Heart right ventricle (tissue), 16 donors: Measurements from ENCODE around the gene NOXO1. TPM values are rescaled to one million over a fixed set of nuclear protein-coding genes. Genes with fewer than 3 reads are reported as not detected.

ENCODE experiments used
- ATAC-seq, 8 donors: fragments of 200-7000 bp; cut with Tn5 transposase; one replicate each; pipeline ENCODE4 v1.9.1; 2020; ENCODE audit warnings: mild to moderate bottlenecking in 8 of 8, moderate library complexity in 8 of 8, moderate number of reproducible peaks in 1 of 8
- DNase-seq, 2 donors: peaks; one replicate each; pipeline ENCODE4 v3.0.0-alpha.2; 2020
- H3K27ac ChIP-seq, 10 donors: fragments of 200-600 bp; sonication (generic) in 2 of 10; one replicate each; pipeline versions ENCODE4 v1.5.0 to v1.8.0; 2020 to 2022; ENCODE audit warnings: mild to moderate bottlenecking in 3 of 10
- H3K27me3 ChIP-seq, 7 donors: fragments of 200-600 bp; one replicate each; pipeline ENCODE4 v1.8.0; 2021 to 2022; ENCODE audit warnings: mild to moderate bottlenecking in 2 of 7
- H3K36me3 ChIP-seq, 9 donors: fragments of 200-600 bp; sonication (generic) in 1 of 9; one replicate each; pipeline versions ENCODE4 v1.5.0 to v1.8.0; 2020 to 2022; ENCODE audit warnings: mild to moderate bottlenecking in 2 of 9
- H3K4me1 ChIP-seq, 9 donors: fragments of 200-600 bp; sonication (generic) in 1 of 9; one replicate each; pipeline versions ENCODE4 v1.5.0 to v1.8.0; 2020 to 2022; ENCODE audit warnings: mild to moderate bottlenecking in 4 of 9
- H3K4me3 ChIP-seq, 10 donors: fragments of 200-600 bp; sonication (generic) in 2 of 10; one replicate each; pipeline versions ENCODE4 v1.5.0 to v1.8.0; 2020 to 2022; ENCODE audit warnings: mild to moderate bottlenecking in 7 of 10, moderate library complexity in 2 of 10
- H3K9me3 ChIP-seq, 11 donors: fragments of 200-600 bp in 10 of 11; sonication (generic) in 2 of 11; one replicate each; pipeline versions ENCODE4 v1.5.0 to v1.8.0; 2013 to 2022; ENCODE audit warnings: mild to moderate bottlenecking in 2 of 11, control low read depth in 1 of 11, moderate library complexity in 1 of 11
- WGBS, 2 donors: extraction: QIAGEN DNeasy Blood & Tissue Kit; methylation state at CpG; one replicate each; pipeline ENCODE4 v1.1.7; 2013; ENCODE audit warnings: inconsistent platforms in 1 of 2; 5-methylcytosine and 5-hydroxymethylcytosine counted together
- intact Hi-C, 10 donors: fragments of 100-400 bp; cut with DNase I; formaldehyde crosslinking; loops; one replicate each; pipeline versions ENCODE4 v1.11.1 to v1.14.2; 2022
- polyA plus RNA-seq, 2 donors: library from polyadenylated mRNA; stranded (reverse); fragments of 200-250 nt; gene quantifications; one replicate each; pipeline ENCODE4 v1.2.3, GENCODE V29; 2013
- total RNA-seq, 10 donors: library from RNA; stranded (reverse); fragmentation: NEBNext Ultra II Directional in 3 of 10; extraction: Animal tissue kit (Norgen Biotek cat#: 25700) in 3 of 10; gene quantifications; one replicate each; pipeline versions ENCODE4 v1.2.1 to v1.2.4, GENCODE V29; 2021 to 2023
- TF ChIP-seq, protein P1 (sequence below), 9 donors: fragments of 200-600 bp; sonication (generic) in 2 of 9; IDR thresholded peaks; one replicate each; pipeline versions ENCODE4 v1.5.0 to v1.8.0; 2021 to 2022; ENCODE audit warnings: antibody characterized with exemption in 9 of 9, mild to moderate bottlenecking in 5 of 9, moderate library complexity in 1 of 9
- donor health status: Arrhythmogenic right ventricular cardiomyopathy.
- donor health status: ischemic (EF 13 %, LVEDD 7.1; RV severe dilation, severe dysfunction).
- donor health status: healthy with polysubstance abuse.
- donor health status: DM: no; HTN: yes; CAD: no.
- donor health status: DM: no; HTN: no; CAD: no.
- donor health status: ischemic (EF 25% LVEDD 6.9; RV normal size, moderate dysfunction).
- donor health status: ischemic (EF 25% LVEDD 5.7; RV mildly dilated, moderate dysfunction).
- donor health status: healthy.
- donor health status: DM: yes; HTN: yes; CAD: no.
- donor health status: Ischemic cardiomyopathy.
- donor health status: ischemic (EF 35%, LVEDD 5.7; RV mildly dilated, moderate dysfunction).
- donor health status: nonischemic (EF 11% LVEDD 7.7; RV severe dilation, severe dysfunction).
- donor health status: DM: yes; HTN: yes; CAD: no.
- donor health status: PGD.
- donor health status: ischemic (EF 29% LVEDD 5.4; RV normal size, mild dysfunction).
- donor health status: nonischemic (EF 23%, LVEDD 6.1; RV moderate dilation, normal function).

NOXO1 gene
- total and polyA plus RNA-seq, 12 donors: 0.09 to 0.29 TPM; not detected in 10

DNA sequence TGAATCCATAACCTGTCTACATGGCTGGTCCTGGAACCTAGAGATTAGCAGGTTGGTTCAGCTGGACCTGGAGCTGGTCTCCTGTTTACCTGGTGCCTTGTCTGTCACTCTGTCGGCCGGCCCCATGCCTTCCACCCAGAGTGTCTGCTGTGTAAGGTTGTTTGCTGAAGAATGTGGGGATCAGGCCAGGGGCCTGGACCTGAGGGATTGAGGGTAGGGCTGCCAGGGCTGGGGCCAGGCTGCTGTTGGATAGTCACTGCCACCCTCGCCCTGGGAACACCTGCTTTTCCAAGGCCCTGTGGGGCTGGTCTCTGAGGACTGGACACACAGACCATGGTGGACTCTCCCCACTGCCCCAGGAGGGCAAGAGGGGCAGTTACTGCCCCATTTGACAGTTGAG, 46.9 kb upstream of the NOXO1 start:
- ATAC-seq (no peak), DNase-seq (no peak)
- Histone ChIP-seq H3K27me3 (peaks cover 0 to 30% (median 0%) of the 10 kb centered on the region in 7 donors), H3K36me3 (peaks cover 0 to 33% (median 5%) of the 10 kb centered on the region in 9 donors), H3K27ac (peak overlapping the region; percentile 36 to 98 (median 94)), H3K9me3 (no peaks in the 10 kb centered on the region), H3K4me1 (peaks cover 12 to 92% (median 68%) of the 10 kb centered on the region in 9 donors), H3K4me3 (peak overlapping the region; percentile 29 to 94 (median 84))
- TF ChIP-seq, protein P1, sequence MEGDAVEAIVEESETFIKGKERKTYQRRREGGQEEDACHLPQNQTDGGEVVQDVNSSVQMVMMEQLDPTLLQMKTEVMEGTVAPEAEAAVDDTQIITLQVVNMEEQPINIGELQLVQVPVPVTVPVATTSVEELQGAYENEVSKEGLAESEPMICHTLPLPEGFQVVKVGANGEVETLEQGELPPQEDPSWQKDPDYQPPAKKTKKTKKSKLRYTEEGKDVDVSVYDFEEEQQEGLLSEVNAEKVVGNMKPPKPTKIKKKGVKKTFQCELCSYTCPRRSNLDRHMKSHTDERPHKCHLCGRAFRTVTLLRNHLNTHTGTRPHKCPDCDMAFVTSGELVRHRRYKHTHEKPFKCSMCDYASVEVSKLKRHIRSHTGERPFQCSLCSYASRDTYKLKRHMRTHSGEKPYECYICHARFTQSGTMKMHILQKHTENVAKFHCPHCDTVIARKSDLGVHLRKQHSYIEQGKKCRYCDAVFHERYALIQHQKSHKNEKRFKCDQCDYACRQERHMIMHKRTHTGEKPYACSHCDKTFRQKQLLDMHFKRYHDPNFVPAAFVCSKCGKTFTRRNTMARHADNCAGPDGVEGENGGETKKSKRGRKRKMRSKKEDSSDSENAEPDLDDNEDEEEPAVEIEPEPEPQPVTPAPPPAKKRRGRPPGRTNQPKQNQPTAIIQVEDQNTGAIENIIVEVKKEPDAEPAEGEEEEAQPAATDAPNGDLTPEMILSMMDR (IDR thresholded peaks at IDR 0.05): no peak
- WGBS, 2 donors: 60 to 66% methylated on average over 3 of the region's 3 CpGs
- intact Hi-C loops: loop anchor here in 1 of 10 donors (10.0 kb wide), 2 partner anchors 57 to 227 kb away; partner anchors contain the start of gene ECI1

DNA sequence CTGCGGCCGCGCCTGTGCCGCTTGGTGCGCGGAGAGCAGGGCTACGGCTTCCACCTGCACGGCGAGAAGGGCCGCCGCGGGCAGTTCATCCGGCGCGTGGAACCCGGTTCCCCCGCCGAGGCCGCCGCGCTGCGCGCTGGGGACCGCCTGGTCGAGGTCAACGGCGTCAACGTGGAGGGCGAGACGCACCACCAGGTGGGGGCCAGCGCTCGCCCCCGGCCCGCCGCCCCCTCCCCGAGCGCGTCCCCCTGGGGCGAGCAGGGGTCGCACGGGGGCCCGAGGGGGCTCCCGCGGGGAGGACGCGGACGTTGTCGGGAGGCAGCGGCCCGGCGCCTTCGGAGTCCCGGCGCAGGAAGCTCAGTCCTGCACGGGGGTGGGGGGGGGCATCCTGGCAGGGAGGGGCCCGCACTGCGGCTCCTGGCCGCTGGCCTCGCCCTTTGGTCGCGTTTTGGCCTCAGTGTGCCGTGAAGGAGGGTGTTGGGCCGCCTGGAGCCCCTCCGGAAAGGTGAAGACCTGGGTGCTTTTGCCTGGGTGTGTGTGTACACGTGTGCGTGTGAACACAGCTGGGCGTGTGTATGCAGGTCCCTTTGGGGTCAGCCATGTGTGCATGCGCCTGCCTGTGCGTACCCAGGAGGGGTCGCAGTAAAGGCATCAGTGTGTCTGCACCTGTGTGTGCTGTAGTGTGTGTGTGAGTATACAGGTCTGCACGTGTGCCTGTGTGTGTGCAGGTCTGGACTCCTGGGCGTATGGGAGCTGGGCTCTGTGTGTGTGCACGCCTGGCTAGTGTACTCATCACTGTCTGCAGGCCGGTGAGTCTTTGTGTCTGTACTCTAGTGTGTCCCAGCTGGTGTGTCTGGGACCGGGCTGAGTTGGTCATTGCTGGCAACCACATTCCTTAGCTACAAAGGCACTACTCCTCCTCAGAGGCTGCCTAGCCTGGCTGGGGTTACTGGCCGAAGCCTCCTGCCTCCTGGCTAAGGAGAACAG, 46.0 kb upstream of the NOXO1 start:
- peaks cover 18 to 91% (median 68%) of the 10 kb centered on the region in 9 donors for H3K4me1 ChIP-seq
- peaks cover 0 to 33% (median 0%) of the 10 kb centered on the region in 7 donors for H3K27me3 ChIP-seq
- TF ChIP-seq, protein P1 (IDR thresholded peaks at IDR 0.05): no peak
- intact Hi-C loops: loop anchor here in 1 of 10 donors (10.0 kb wide), 2 partner anchors 57 to 227 kb away; partner anchors contain the start of gene ECI1
- no peaks in the 10 kb centered on the region for H3K9me3 ChIP-seq
- H3K4me3 ChIP-seq: peak overlapping the region; percentile 29 to 94 (median 84)
- 6 to 9% methylated on average over 73 to 76 of the region's 76 CpGs for WGBS, 2 donors
- DNase-seq: peak; percentile 36 to 49
- ATAC-seq: no peak
- peak overlapping the region; percentile 72 to 98 (median 94) for H3K27ac ChIP-seq
- H3K36me3 ChIP-seq: peaks cover 0 to 31% (median 5%) of the 10 kb centered on the region in 9 donors

DNA sequence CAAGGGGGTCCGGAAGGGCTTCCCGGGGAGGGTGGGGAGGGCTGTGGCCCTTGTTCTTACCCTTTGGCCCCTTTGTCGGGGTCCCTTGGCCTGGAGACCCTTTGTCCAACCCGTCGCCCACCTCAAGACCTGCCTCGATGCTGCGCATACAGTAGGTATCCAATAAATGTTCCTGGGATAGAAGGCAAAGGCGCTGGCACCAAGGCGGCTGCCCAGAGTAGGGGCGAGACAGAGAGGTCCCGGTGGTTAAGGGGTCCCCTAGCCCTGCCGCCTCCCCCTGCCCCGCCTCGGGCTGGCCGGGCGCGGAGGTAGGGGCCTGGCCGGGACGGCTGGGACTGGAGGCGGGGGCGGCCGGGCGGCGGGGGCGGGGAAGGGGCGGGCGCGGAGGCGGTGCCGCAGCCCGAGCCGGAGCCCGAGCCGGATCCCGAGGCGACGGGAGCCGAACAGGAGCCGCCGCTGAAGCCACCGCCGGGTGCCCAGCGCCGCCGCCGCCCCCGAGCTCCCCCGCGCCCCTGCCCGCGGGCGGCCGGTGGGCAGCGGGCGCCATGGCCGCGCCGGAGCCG, 45.3 kb upstream of the NOXO1 start, which contains the start of gene NHERF2:
Gene NHERF2 (plus strand): TSS at position 442 of the 563 bp plus-strand sequence. CDS start 104 bp downstream, at position 546.
- TF ChIP-seq, protein P1 (IDR thresholded peaks at IDR 0.05): no peak
- 9 to 14% methylated on average over 28 to 58 of the region's 59 CpGs for whole genome bisulfite sequencing, 2 donors
- H3K4me1 ChIP-seq: peaks cover 17 to 83% (median 60%) of the 10 kb centered on the region in 9 donors
- peak within 1 kb of the TSS; percentile 74 to 98 (median 94) for H3K27ac ChIP-seq
- peaks cover 0 to 41% (median 3%) of the 10 kb centered on the region in 7 donors for H3K27me3 ChIP-seq
- peaks cover 0 to 24% (median 0%) of the 10 kb centered on the region in 9 donors for H3K36me3 ChIP-seq
- peak; percentile 40 to 65 for DNase-seq
- intact Hi-C loops: loop anchor here in 1 of 10 donors (10.0 kb wide), 2 partner anchors 58 to 228 kb away; partner anchors contain the start of gene ECI1
- peak within 1 kb of the TSS; percentile 29 to 94 (median 84) for H3K4me3 ChIP-seq
- ATAC-seq: peak in 4 of 8 donors; percentile 6 to 23 (median 16)
- H3K9me3 ChIP-seq: no peaks in the 10 kb centered on the region
